GM12892 (cell line): ENCODE data around the gene TARP.
A peak's percentile ranks its signal among the peaks of the same experiment; 100 is the strongest.
"Not testable (repeated sequence)": the region's sequence is repeated elsewhere in the genome, so short reads cannot be mapped to it uniquely, and the experiment has no call there.

Experiments used
- DNase-seq: peaks from one replicate; pipeline ENCODE4 v3.0.0; 2011; ENCODE audit not compliant: insufficient read length
- FAIRE-seq: peaks from 2 replicates; lab custom pipeline; 2011; peaks lifted over from hg19 to GRCh38; lab: Jason Lieb, UNC
- POLR2A ChIP-seq: IDR thresholded peaks from 2 replicates; pipeline ENCODE4 v1.6.1; 2011; ENCODE audit warnings: low read depth, low read length, control low read depth
- POLR2AphosphoS5 ChIP-seq: IDR thresholded peaks from 2 replicates; pipeline ENCODE4 v1.6.1; 2011; ENCODE audit warnings: low read depth, low read length, control low read depth
- TAF1 ChIP-seq: IDR thresholded peaks from 2 replicates; pipeline ENCODE4 v1.6.1; 2011; ENCODE audit warnings: low read depth, mild to moderate bottlenecking, control low read depth, low read length, borderline replicate concordance

TARP gene

DNA sequence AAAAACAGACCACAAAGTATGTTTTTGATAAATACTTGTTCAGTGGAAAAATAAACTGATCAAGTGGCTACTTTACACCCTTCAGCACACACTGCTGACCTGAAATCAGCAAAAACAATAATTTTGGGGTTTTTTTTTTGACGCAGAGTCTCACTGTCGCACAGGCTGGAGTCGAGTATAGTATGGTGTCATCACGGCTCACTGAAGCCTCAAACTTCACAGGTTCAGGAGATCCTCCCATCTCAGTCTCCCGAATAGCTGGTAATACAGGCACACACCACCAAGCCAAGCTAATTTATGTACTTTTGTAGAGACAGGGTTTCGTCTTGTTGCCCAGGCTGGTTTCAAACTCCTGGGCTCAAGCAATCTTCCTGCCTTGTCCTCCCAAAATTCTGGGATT is 30.6 kb downstream of the TARP start:
- TF ChIP-seq POLR2AphosphoS5 (no peak), TAF1 (no peak), POLR2A (no peak)
- FAIRE-seq (no peak), DNase-seq (no peak)

DNA sequence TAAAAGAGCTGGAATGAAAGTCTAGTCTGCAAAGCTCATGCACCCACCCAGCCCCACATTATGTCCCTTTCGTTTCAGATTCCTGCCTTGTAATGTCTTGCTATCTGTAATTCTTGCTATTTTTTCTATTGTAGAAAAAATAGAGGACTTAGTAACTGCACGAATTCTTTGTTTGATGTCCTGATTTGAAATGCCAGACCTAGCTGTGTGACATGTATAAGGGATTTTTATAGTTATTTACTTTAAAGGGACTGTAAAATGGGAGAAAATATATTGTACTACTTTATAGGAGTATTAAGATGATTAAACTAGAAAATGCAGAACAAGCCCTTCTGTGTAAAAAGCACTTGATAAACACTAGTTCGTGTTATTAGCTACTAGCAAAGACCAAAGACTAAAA is 32.4 kb downstream of the TARP start:
- TF ChIP-seq POLR2AphosphoS5 (no peak), POLR2A (no peak), TAF1 (no peak)
- DNase-seq = no peak
- FAIRE-seq = no peak

DNA sequence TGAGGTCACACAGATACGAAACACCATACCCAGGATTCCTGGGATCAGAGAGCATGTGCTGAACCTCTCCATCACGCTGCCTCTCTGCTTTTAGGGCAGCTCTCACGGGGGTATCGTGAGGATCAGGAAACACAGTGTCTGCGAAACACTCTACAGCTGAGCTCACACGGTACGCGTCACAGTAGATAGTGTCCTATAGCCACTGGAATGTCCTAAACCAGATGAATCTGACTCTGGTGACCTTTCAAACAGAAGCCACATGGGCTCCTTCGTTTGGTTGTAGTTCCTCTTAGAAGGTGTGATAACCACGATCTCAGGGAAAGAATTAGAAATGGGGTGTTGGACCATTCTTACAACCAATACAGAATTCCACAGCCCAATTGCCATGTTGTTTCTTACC is 34.3 kb downstream of the TARP start:
- DNase-seq, FAIRE-seq: not testable (repeated sequence)

DNA sequence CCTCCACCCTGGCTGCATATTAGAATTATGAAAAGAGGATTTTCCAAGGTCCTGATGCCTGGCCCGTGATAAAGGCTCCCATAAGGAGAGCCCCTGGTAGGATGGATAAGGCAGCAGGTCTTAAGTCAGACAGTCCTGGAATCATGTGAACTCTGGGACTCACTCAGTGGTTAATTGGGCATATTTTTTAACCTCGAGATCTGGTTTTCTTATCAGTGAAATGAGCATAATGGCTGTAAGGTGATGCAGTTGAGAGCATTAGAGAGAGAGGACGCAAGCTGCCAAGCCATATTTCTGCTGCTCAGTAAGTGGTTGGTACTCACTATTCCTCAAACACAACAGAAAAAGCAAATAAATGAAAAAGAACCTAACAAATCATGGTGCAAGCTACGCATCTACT is 37.8 kb downstream of the TARP start:
- FAIRE-seq (no peak), DNase-seq (no peak)
- TF ChIP-seq TAF1 = no peak
- no peak for TF ChIP-seq POLR2AphosphoS5
- TF ChIP-seq POLR2A = no peak

DNA sequence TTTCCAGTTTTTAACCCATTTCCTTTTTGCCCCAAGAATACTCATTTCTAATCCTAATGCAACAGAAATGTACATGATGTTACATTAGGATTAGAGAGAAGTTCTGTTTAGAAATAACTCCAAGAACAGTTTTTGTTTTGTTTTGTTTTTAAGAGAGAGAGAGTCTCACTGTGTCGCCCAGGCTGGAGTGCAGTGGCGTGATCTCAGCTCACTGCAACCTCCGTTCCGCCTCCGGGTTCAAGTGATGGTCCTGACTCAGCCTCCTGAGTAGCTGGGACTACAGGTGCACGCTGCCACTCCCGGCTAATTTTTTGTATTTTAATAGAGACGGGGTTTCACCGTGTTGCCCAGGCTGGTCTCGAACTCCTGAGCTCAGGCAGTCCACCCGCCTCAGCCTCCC is 38.7 kb downstream of the TARP start:
- not testable (repeated sequence) for DNase-seq, FAIRE-seq

DNA sequence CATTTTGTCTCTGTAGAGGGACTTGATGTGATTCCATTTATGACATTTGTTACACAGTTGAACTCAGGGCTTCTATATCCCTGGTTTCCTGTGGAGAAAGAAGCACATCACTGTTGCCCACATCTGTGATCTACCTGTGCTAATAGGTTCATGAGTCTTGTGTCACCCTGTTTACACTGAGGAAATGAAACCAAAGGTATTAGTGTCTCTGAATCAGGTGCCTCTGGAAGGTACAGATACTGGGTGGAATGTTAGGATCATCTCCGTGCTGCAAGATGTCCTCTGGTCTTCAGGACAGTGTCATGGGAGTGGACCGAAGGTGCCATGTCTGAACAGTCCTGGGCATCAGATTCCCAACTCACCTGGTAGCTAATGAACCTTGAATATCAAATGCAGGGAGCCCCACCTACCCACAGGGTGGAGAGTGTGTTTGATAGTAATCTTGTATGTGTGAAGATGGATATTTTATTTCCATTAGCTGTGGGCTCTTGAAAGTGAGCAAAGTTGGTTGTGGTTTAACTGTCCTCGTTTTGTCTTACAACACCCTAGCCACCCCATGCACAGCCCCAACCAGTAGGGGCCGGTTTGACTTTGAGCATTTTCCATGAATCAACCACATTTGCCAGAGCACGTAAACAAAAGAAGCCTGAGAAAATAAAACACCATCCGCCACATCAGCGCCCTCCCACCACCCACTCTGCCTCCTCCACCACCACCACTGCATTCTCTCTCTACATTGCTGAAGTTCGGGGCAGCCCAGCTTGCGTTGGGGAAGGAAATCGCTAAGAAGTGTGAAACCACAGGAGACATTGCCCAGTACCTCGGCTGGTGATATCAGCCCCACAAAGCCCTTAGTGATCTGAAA is 40.7 kb downstream of the TARP start:
- TF ChIP-seq POLR2AphosphoS5 (no peak), POLR2A (no peak), TAF1 (no peak)
- DNase-seq (no peak), FAIRE-seq (no peak)

DNA sequence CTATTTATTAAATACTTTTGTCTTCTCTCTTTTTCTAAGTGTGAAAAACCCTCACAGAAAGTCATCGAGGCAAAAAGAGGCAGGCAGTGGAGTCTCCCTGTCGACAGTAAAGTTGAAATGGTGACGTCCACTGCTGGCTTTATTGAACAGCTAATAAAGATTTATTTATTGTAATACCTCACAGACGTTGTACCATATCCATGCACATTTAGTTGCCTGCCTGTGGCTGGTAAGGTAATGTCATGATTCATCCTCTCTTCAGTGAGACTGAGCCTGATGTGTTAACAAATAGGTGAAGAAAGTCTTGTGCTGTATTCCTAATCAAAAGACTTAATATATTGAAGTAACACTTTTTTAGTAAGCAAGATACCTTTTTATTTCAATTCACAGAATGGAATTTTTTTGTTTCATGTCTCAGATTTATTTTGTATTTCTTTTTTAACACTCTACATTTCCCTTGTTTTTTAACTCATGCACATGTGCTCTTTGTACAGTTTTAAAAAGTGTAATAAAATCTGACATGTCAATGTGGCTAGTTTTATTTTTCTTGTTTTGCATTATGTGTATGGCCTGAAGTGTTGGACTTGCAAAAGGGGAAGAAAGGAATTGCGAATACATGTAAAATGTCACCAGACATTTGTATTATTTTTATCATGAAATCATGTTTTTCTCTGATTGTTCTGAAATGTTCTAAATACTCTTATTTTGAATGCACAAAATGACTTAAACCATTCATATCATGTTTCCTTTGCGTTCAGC is 43.4 kb downstream of the TARP start:
- TF ChIP-seq POLR2A (no peak), POLR2AphosphoS5 (no peak), TAF1 (no peak)
- no peak for FAIRE-seq
- no peak for DNase-seq

DNA sequence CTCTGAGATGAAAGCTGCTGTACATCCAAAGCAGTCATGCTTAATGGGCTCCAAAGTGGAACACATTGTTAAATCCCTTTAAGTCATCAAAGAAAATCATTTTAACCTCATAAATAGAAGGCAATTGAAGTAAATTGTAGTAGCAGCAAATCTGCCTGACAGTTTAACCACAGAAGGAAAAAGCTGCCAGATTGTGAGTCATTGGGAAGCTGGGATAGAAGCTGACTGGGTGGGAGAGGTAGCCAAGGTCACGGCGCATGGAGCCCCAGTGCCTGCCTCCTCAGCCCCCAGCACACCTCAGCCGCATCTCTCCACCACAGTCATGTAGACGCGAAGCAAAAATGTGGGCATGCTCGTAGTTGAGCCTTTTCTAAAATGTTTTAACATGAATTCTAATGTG is 44.0 kb downstream of the TARP start:
- FAIRE-seq (no peak), DNase-seq (no peak)
- no peak for TF ChIP-seq TAF1
- no peak for TF ChIP-seq POLR2A
- TF ChIP-seq POLR2AphosphoS5 = no peak

DNA sequence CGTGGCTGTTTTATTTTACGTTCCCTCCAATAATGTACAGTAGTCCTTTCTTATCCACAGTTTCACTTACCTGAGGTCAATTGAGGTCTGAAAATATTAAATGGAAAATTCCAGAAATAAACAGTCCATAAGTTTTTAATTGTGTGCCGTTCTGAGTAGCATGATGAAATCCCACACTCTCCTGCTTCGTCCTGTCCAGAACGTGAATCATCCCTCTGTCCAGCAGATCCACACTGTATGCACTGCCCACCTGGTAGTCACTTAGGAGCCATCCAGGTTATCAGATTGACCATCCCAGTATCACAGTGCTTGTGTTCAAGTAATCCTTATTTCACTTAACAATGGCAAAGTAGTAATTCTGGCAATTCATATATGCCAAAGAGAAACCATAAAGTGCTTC is 49.0 kb downstream of the TARP start:
- FAIRE-seq (no peak), DNase-seq (no peak)
- TF ChIP-seq POLR2A (no peak), TAF1 (no peak), POLR2AphosphoS5 (no peak)

DNA sequence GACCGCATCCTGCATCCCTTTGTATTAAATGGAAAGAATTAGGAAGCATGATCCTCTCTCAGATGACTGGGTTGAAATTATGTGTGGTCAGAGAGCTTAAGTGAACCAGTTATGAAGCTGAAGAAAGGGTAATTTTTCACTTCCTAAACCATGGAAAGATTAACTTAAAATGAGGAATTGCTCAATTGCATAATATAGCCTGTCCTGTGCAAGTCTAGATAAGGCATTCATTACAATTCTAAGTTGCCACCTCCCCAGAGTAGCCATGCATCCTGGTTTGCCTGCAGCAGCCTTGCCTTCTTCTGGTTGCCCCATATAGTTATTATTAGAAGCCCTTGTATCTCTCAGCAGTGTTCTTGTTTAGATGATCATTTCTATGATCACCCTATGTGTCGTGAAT is 50.1 kb downstream of the TARP start:
- no peak for DNase-seq
- TF ChIP-seq POLR2AphosphoS5 (no peak), TAF1 (no peak), POLR2A (no peak)
- no peak for FAIRE-seq

DNA sequence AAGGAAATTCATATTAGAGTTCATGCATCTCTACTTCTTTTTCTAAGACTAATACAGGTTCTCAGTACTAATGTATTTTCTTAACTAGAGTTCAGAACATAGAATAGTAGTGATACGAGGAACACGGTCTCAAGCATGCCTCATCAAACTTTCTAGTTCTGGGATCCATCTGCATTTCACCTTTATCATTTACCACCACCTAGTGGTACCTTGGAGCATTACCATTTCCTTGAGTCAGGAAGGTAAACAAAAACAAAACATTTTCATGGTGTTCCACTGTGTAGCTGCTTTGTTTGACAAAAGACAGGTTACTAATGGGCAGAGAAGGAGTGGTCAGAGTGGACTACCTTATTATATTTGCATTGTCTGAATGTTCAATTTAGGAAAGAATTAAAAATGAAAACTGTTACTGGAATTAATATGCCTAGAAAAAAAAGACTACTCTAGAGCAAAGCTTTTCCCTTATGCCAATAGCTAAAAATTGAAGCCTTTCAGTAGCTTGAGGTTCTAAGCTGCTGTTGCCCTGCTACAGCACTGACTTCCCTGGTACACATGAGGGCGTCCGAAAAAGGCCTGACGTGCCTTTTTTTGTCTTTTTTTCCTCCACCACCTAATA is 50.8 kb downstream of the TARP start:
- DNase-seq (no peak), FAIRE-seq (peak; percentile 96)
- TF ChIP-seq POLR2AphosphoS5 (no peak), POLR2A (no peak), TAF1 (no peak)

DNA sequence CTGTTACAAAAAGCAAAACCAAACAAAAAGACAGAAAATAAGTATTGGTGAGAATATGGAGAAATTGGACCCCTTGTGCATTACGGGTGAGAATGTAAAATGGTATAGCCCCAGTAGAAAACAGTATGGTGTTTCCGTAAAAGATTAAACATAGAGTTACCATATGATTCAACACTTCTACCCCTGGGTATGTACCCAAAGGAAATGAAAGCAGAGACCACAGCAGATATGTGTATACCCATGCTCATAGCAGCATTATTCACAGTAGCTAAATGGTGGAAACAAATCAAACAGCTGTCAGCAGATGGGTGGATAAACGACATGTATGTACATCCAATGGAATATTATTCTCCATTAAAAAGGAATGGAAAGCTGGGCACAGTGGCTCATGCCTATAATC is 53.0 kb downstream of the TARP start:
- no peak for DNase-seq
- TF ChIP-seq TAF1 (no peak), POLR2AphosphoS5 (no peak), POLR2A (no peak)
- FAIRE-seq = no peak
